A549 (cell line): Measurements from ENCODE around the gene BICC1. TPM values are rescaled to one million over a fixed set of nuclear protein-coding genes. Genes with fewer than 3 reads are reported as not detected.

Source experiments
- ATAC-seq, 2 experiments: fragments of 200-7000 bp in 1 of 2; fragments of >200 bp in 1 of 2; cut with Nextera tagmentation in 1 of 2; cut with Tn5 transposase in 1 of 2; 3 replicates each; pipeline versions ENCODE4 v1.8.0 to v1.9.1; 2018 to 2020; ENCODE audit warnings: mild to moderate bottlenecking in 1 of 2, moderate library complexity in 1 of 2
- CTCF ChIA-PET: fragments of 300-600 bp; sonication (Branson Sonifier 250); formaldehyde crosslinking; extraction: SDS; loops from one replicate; lab custom pipeline; 2021; ENCODE audit warnings: antibody characterized with exemption, inconsistent platforms; lab: Yijun Ruan, JAX
- POLR2A ChIA-PET: fragments of 350-600 bp; formaldehyde crosslinking; extraction: SDS; loops from one replicate; lab custom pipeline; 2021; ENCODE audit warnings: antibody characterized with exemption, inconsistent platforms; lab: Yijun Ruan, JAX
- DNase-seq, 2 experiments: peaks; one replicate each; pipeline versions ENCODE4 v3.0.0 to v3.0.0-alpha.2; 2011 to 2016; ENCODE audit warnings: low read depth in 1 of 2, low spot score in 1 of 2
- FAIRE-seq: peaks from 2 replicates; lab custom pipeline; 2011; peaks lifted over from hg19 to GRCh38; lab: Jason Lieb, UNC
- H3K27ac ChIP-seq, 2 experiments: fragments of >200 bp; sonication (Bioruptor Twin); formaldehyde crosslinking; 3 replicates each; pipeline ENCODE4 v1.5.1; 2016 to 2017
- H3K4me1 ChIP-seq: fragments of >200 bp; sonication (Bioruptor Twin); formaldehyde crosslinking; 3 replicates; pipeline ENCODE4 v1.6.1; 2016
- H3K4me2 ChIP-seq: fragments of >200 bp; sonication (Bioruptor Twin); formaldehyde crosslinking; 3 replicates; pipeline ENCODE4 v1.6.1; 2016
- H3K4me3 ChIP-seq: fragments of >200 bp; sonication (Bioruptor Twin); formaldehyde crosslinking; 3 replicates; pipeline ENCODE4 v1.5.1; 2016
- H3K9me3 ChIP-seq: fragments of >200 bp; sonication (Bioruptor Twin); formaldehyde crosslinking; 3 replicates; pipeline ENCODE4 v1.6.1; 2016
- CEBPB ChIP-seq, 2 experiments: fragments of >200 bp in 1 of 2; sonication (Bioruptor Twin) in 1 of 2; formaldehyde crosslinking in 1 of 2; IDR thresholded peaks; 2 replicates each; pipeline ENCODE4 v1.6.1; 2012 to 2016
- EHF ChIP-seq: fragments of 250-450 bp; sonication (Bioruptor Pico); IDR thresholded peaks from 2 replicates; pipeline ENCODE4 v1.5.0; 2020; ENCODE audit warnings: mild to moderate bottlenecking
- EHMT2 ChIP-seq: fragments of 200-600 bp; sonication (generic); IDR thresholded peaks from 2 replicates; pipeline ENCODE4 v1.6.1; 2016; ENCODE audit warnings: antibody characterized with exemption, low read depth, mild to moderate bottlenecking, moderate library complexity
- ELK1 ChIP-seq: fragments of 150-350 bp; IDR thresholded peaks from 2 replicates; pipeline ENCODE4 v1.6.1; 2014; ENCODE audit warnings: low read depth, mild to moderate bottlenecking, low read length
- EP300 ChIP-seq, 2 experiments: fragments of >200 bp; sonication (Bioruptor Twin); formaldehyde crosslinking; IDR thresholded peaks; 2 replicates in 1 of 2; 3 replicates in 1 of 2; pipeline ENCODE4 v1.6.1; 2016 to 2017
- FOSB ChIP-seq: fragments of 250-450 bp; sonication (Bioruptor Pico); IDR thresholded peaks from 2 replicates; pipeline ENCODE4 v1.5.0; 2020; ENCODE audit warnings: mild to moderate bottlenecking, moderate library complexity
- HEYL ChIP-seq: fragments of 250-450 bp; sonication (Bioruptor Pico); IDR thresholded peaks from 2 replicates; pipeline ENCODE4 v1.8.0; 2021; ENCODE audit warnings: mild to moderate bottlenecking, moderate library complexity
- HMGXB4 ChIP-seq: fragments of 250-450 bp; sonication (Bioruptor Pico); IDR thresholded peaks from 2 replicates; pipeline ENCODE4 v1.5.0; 2021; ENCODE audit warnings: mild to moderate bottlenecking, moderate library complexity, borderline replicate concordance
- JUNB ChIP-seq: fragments of >200 bp; sonication (Bioruptor Twin); formaldehyde crosslinking; IDR thresholded peaks from 2 replicates; pipeline ENCODE4 v1.6.1; 2016
- MYC ChIP-seq: IDR thresholded peaks from 2 replicates; pipeline ENCODE4 v1.6.1; 2012; ENCODE audit warnings: mild to moderate bottlenecking, inconsistent platforms, low read length, improper control_type of control experiment, borderline replicate concordance
- PBX3 ChIP-seq: IDR thresholded peaks from 2 replicates; pipeline ENCODE4 v1.6.1; 2012
- POLR2A ChIP-seq: IDR thresholded peaks from 2 replicates; pipeline ENCODE4 v1.6.1; 2012; ENCODE audit warnings: mild to moderate bottlenecking, low read length
- POLR2AphosphoS2 ChIP-seq: conservative IDR thresholded peaks from 2 replicates; pipeline ENCODE4 v1.6.1; 2012; ENCODE audit warnings: low read length, improper control_type of control experiment, inconsistent platforms
- RARB ChIP-seq: fragments of 250-450 bp; sonication (Bioruptor Pico); IDR thresholded peaks from 2 replicates; pipeline ENCODE4 v1.8.0; 2021; ENCODE audit warnings: mild to moderate bottlenecking, moderate library complexity
- RCOR1 ChIP-seq: fragments of 150-350 bp; IDR thresholded peaks from 2 replicates; pipeline ENCODE4 v1.6.1; 2014; ENCODE audit warnings: antibody characterized with exemption, low read length, low read depth
- SMC3 ChIP-seq: fragments of >200 bp; sonication (Bioruptor Twin); formaldehyde crosslinking; IDR thresholded peaks from 3 replicates; pipeline ENCODE4 v1.6.1; 2018; ENCODE audit warnings: inconsistent platforms
- SREBF2 ChIP-seq: fragments of 450-650 bp; IDR thresholded peaks from 2 replicates; pipeline ENCODE4 v1.6.1; 2014; ENCODE audit warnings: mild to moderate bottlenecking, moderate library complexity
- ZC3H11A ChIP-seq: fragments of 450-650 bp; IDR thresholded peaks from 2 replicates; pipeline ENCODE4 v1.6.1; 2014; ENCODE audit warnings: antibody characterized with exemption, mild to moderate bottlenecking
- ZFP36 ChIP-seq: fragments of 450-650 bp; IDR thresholded peaks from 2 replicates; pipeline ENCODE4 v1.6.1; 2014; ENCODE audit warnings: borderline replicate concordance; ENCODE audit not compliant: partially characterized antibody
- WGBS: methylation state at CpG from one replicate; pipeline ENCODE4 v1.1.6; 2017; ENCODE audit errors: missing lambda C conversion rate; 5-methylcytosine and 5-hydroxymethylcytosine counted together
- polyA plus RNA-seq, 4 experiments: library from polyadenylated mRNA; depleted of rRNA in 3 of 4; stranded (reverse); fragments of >200 nt; fragmentation: RNase III in 1 of 4; extraction: RNeasy Plus Mini Kit Qiagen cat#74134 plus additional on column Dnase treatment in 1 of 4; gene quantifications; 2 replicates in 3 of 4; 3 replicates in 1 of 4; pipeline ENCODE4 v1.2.3, GENCODE V29; 2011 to 2017
- TF ChIP-seq, protein P1 (sequence below): fragments of 250-450 bp; sonication (Bioruptor Pico); IDR thresholded peaks from 2 replicates; pipeline ENCODE4 v1.5.0; 2020; ENCODE audit warnings: low read depth, mild to moderate bottlenecking, moderate library complexity
- TF ChIP-seq, protein P2 (sequence below): fragments of 450-650 bp; IDR thresholded peaks from 2 replicates; pipeline ENCODE4 v1.6.1; 2014; ENCODE audit warnings: antibody characterized with exemption
- TF ChIP-seq, protein P3 (sequence below): fragments of >200 bp; sonication (Bioruptor Twin); formaldehyde crosslinking; IDR thresholded peaks from 2 replicates; pipeline ENCODE4 v1.6.1; 2016

BICC1 gene
- polyA plus RNA-seq, 2 of the 4 experiments (the other 2 are of a cell fraction) = 36.9 to 56.8 TPM

DNA sequence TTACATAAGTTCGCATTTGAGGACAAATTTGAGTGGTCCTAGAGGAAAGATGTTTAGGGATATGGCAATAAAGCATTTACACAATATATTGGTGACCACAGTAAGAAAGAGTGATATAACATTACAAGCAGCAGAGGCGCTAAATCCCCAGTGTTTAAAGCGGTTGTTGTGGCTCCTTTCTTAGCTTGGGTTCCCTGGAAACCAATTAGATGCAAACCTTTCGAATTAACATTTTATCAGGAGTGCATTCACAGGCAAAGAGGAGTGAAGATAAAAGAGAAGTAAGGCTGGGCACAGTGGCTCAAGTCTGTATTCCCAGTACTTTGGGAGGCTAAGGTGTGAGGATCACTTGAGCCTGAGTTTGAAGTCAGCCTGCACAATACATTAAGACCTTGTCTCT is 331.1 kb downstream of the BICC1 start:
- TF ChIP-seq JUNB (no peak), EHF (CRISPR knock-in tag) (no peak), RARB (no peak), ZC3H11A (no peak), ZFP36 (no peak), POLR2AphosphoS2 (no peak)
- POLR2A ChIA-PET = no interaction called here
- no peak overlapping the region for H3K4me2 ChIP-seq
- FAIRE-seq (no peak), DNase-seq (no peak), ATAC-seq (no peak)
- no peaks in the 10 kb centered on the region for H3K4me1 ChIP-seq
- no peak overlapping the region for H3K27ac ChIP-seq
- H3K4me3 ChIP-seq = no peak overlapping the region
- 87% methylated on average over 4 of the region's 4 CpGs for WGBS
- no peaks in the 10 kb centered on the region for H3K9me3 ChIP-seq
- CTCF ChIA-PET = interaction anchor here (1.3 kb wide), 1 partner anchor 10 kb away, joined by 8 read pairs; no protein-coding TSS in a partner anchor

DNA sequence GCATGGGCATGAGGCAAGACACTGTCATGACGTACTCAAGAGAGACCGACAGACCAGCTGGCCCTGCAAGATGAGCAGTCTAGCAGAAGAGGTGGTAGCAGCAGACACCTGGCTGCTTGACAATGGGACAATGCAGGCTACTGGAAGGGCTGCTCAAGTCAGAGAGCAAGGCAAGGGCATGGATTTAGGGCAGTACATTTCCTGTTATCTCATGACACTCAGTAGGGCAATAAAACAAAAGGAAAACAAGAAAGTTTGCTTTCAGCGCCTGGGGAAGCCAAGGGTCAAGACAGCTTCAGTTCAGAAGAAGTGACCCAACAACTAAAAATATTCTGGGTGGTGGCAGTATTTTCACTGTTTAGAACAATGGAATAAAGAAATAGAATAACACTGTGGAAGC is 332.0 kb downstream of the BICC1 start:
- CTCF ChIA-PET = interaction anchor here (1.3 kb wide), 1 partner anchor 10 kb away, joined by 8 read pairs; no protein-coding TSS in a partner anchor
- DNase-seq (no peak), ATAC-seq (no peak), FAIRE-seq (no peak)
- no peaks in the 10 kb centered on the region for H3K9me3 ChIP-seq
- no peak overlapping the region for H3K4me3 ChIP-seq
- POLR2A ChIA-PET = no interaction called here
- H3K4me2 ChIP-seq = no peak overlapping the region
- no peaks in the 10 kb centered on the region for H3K4me1 ChIP-seq
- no peak overlapping the region for H3K27ac ChIP-seq
- TF ChIP-seq MYC (no peak), HEYL (no peak), POLR2A (no peak), SREBF2 (no peak), FOSB (no peak), SMC3 (no peak), PBX3 (no peak), EP300 (IDR thresholded peaks at IDR 0.05) (no peak), RCOR1 (no peak), EHMT2 (no peak), ELK1 (no peak), RARB (no peak), HMGXB4 (no peak), CEBPB (IDR thresholded peaks at IDR 0.05) (no peak)
- TF ChIP-seq, protein P1, sequence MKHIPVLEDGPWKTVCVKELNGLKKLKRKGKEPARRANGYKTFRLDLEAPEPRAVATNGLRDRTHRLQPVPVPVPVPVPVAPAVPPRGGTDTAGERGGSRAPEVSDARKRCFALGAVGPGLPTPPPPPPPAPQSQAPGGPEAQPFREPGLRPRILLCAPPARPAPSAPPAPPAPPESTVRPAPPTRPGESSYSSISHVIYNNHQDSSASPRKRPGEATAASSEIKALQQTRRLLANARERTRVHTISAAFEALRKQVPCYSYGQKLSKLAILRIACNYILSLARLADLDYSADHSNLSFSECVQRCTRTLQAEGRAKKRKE (CRISPR knock-in tag) = no peak
- TF ChIP-seq, protein P2, sequence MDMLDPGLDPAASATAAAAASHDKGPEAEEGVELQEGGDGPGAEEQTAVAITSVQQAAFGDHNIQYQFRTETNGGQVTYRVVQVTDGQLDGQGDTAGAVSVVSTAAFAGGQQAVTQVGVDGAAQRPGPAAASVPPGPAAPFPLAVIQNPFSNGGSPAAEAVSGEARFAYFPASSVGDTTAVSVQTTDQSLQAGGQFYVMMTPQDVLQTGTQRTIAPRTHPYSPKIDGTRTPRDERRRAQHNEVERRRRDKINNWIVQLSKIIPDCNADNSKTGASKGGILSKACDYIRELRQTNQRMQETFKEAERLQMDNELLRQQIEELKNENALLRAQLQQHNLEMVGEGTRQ = no peak
- TF ChIP-seq, protein P3, sequence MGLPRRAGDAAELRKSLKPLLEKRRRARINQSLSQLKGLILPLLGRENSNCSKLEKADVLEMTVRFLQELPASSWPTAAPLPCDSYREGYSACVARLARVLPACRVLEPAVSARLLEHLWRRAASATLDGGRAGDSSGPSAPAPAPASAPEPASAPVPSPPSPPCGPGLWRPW = no peak
- 78% methylated on average over 3 of the region's 3 CpGs for WGBS
